ENCODE measurements around the gene TBC1D2B. TPM values are rescaled to one million over a fixed set of nuclear protein-coding genes. Genes with fewer than 3 reads are reported as not detected.
A peak's percentile ranks its signal among the peaks of the same experiment; 100 is the strongest.

TBC1D2B gene
- total RNA-seq, 4 donors from 2014 or later: 4.7 to 9.6 (median 8.1) TPM

- TF ChIP-seq CTCF (IDR thresholded peaks at IDR 0.05 in 4 of 5, conservative IDR thresholded peaks at IDR 0.05 in 1 of 5) (no peak), POLR2A (IDR thresholded peaks at IDR 0.05) (no peak)
- H3K4me1 ChIP-seq: peaks cover 76 to 83% of the 10 kb centered on the region in 2 donors
- intact Hi-C loops (cut with DNase I; ENCODE audit: low total_unique reads): no loop called here
- H3K36me3 ChIP-seq: no peaks in the 10 kb centered on the region
- no peak for DNase-seq
- no peak overlapping the region for H3K4me3 ChIP-seq
- in situ Hi-C loops (cut with MboI; ENCODE audit: low sequenced_read_pairs in 4 of 4): loop anchor here in 1 of 4 donors (10.0 kb wide), 1 partner anchor 55 kb away; no protein-coding TSS in a partner anchor
- no peak for ATAC-seq
- H3K27me3 ChIP-seq: no peaks in the 10 kb centered on the region
- peak overlapping the region; percentile 71 to 83 (median 74) for H3K27ac ChIP-seq
- H3K9me3 ChIP-seq: no peaks in the 10 kb centered on the region
Observed at GRCh38 chr15:78069462-78070029, 8.0 kb downstream of the TBC1D2B start.

GRCh38 chr15:78069052-78069414, 8.5 kb downstream of the TBC1D2B start:
- Histone ChIP-seq H3K4me1 (peaks cover 80 to 87% of the 10 kb centered on the region in 2 donors), H3K36me3 (no peaks in the 10 kb centered on the region), H3K27me3 (no peaks in the 10 kb centered on the region), H3K27ac (peak overlapping the region; percentile 71 to 83 (median 74)), H3K9me3 (no peaks in the 10 kb centered on the region), H3K4me3 (no peak overlapping the region)
- in situ Hi-C loops (cut with MboI; ENCODE audit: low sequenced_read_pairs in 4 of 4) (loop anchor here in 1 of 4 donors (10.0 kb wide), 1 partner anchor 54 kb away; no protein-coding TSS in a partner anchor), intact Hi-C loops (cut with DNase I; ENCODE audit: low total_unique reads) (no loop called here)
- DNase-seq (no peak), ATAC-seq (no peak)
- TF ChIP-seq CTCF (IDR thresholded peaks at IDR 0.05 in 4 of 5, conservative IDR thresholded peaks at IDR 0.05 in 1 of 5): no peak

- intact Hi-C loops (cut with DNase I; ENCODE audit: low total_unique reads): no loop called here
- Histone ChIP-seq H3K36me3 (no peaks in the 10 kb centered on the region), H3K4me1 (peaks cover 88 to 96% of the 10 kb centered on the region in 2 donors)
Observed at GRCh38 chr15:78067328-78068228, 9.9 kb downstream of the TBC1D2B start.

More at GRCh38 chr15:78067328-78068228, 9.9 kb downstream of the TBC1D2B start:
- TF ChIP-seq CTCF (IDR thresholded peaks at IDR 0.05 in 4 of 5, conservative IDR thresholded peaks at IDR 0.05 in 1 of 5) (no peak), POLR2A (IDR thresholded peaks at IDR 0.05) (no peak)
- ATAC-seq (peak in 1 of 2 donors; percentile 8), DNase-seq (no peak)
- Histone ChIP-seq H3K4me3 (no peak overlapping the region), H3K9me3 (no peaks in the 10 kb centered on the region), H3K27me3 (no peaks in the 10 kb centered on the region), H3K27ac (peak overlapping the region; percentile 71 to 83 (median 74))
- in situ Hi-C loops (cut with MboI; ENCODE audit: low sequenced_read_pairs in 4 of 4): loop anchor here in 1 of 4 donors (10.0 kb wide), 1 partner anchor 53 kb away; no protein-coding TSS in a partner anchor

Data from gastrocnemius medialis (tissue), 4 donors.